ENCODE measurements around the gene BTBD9. TPM values are rescaled to one million over a fixed set of nuclear protein-coding genes. Genes with fewer than 3 reads are reported as not detected.

Gene BTBD9
- polyA plus RNA-seq, 1 donor (not counting 4 experiments of a cell fraction or from before 2014, with no cell fraction given), result 6.8 TPM

GRCh38 chr6:38438097-38438496 lies 201.6 kb downstream of the BTBD9 start:
- H3K27me3 ChIP-seq (ENCODE audit: control insufficient read depth, extremely low read depth, insufficient read depth, low read length), result no peaks in the 10 kb centered on the region
- dilution Hi-C loops (cut with MboI; ENCODE audit: extremely low pct_ligation_motif_present, low sequenced_read_pairs), result no loop called here

GRCh38 chr6:38436726-38437465 lies 202.8 kb downstream of the BTBD9 start:
- H3K9ac ChIP-seq (ENCODE audit: control insufficient read depth, extremely low read depth, insufficient read depth, low read length), result no peak overlapping the region
- H4K20me1 ChIP-seq (ENCODE audit: control insufficient read depth, extremely low read depth, insufficient read depth, low read length), result no peaks in the 10 kb centered on the region
- H3K9me1 ChIP-seq (ENCODE audit: control insufficient read depth, extremely low read depth, insufficient read depth, low read length), result peaks cover 2% of the 10 kb centered on the region
- no peak for FAIRE-seq
- peaks cover 9% of the 10 kb centered on the region for H3K4me1 ChIP-seq (ENCODE audit: control insufficient read depth, extremely low read depth, insufficient read depth, low read length)
- no peaks in the 10 kb centered on the region for H3K9me3 ChIP-seq (ENCODE audit: control insufficient read depth, low read depth, low read length)
- DNase-seq (ENCODE audit: low read depth, low spot score), result peak; percentile 38
- no peak overlapping the region for H3K4me2 ChIP-seq (ENCODE audit: control insufficient read depth, extremely low read depth, insufficient read depth, low read depth, low read length)
- no peak overlapping the region for H3K4me3 ChIP-seq (ENCODE audit: control insufficient read depth in 2 of 3, extremely low read depth in 1 of 3, insufficient read depth in 2 of 3, low read depth in 1 of 3, low read length in 3 of 3)
- no peaks in the 10 kb centered on the region for H3K79me2 ChIP-seq (ENCODE audit: control insufficient read depth, insufficient read depth, low read length)
- no peaks in the 10 kb centered on the region for H3K27me3 ChIP-seq (ENCODE audit: control insufficient read depth, extremely low read depth, insufficient read depth, low read length)
- no peaks in the 10 kb centered on the region for H3K36me3 ChIP-seq (ENCODE audit: control insufficient read depth in 2 of 2, extremely low read depth in 1 of 2, insufficient read depth in 2 of 2, low read length in 2 of 2)
- dilution Hi-C loops (cut with MboI; ENCODE audit: extremely low pct_ligation_motif_present, low sequenced_read_pairs), result no loop called here
- TF ChIP-seq EZH2 (IDR thresholded peaks at IDR 0.05; ENCODE audit: low read length) (no peak), CTCF (optimal IDR thresholded peaks at IDR 0.05 in 1 of 3, IDR thresholded peaks at IDR 0.05 in 1 of 3, conservative IDR thresholded peaks at IDR 0.05 in 1 of 3; ENCODE audit: extremely low read depth in 1 of 3, insufficient read depth in 2 of 3, low read length in 3 of 3) (no peak)
- H3K27ac ChIP-seq (ENCODE audit: control insufficient read depth, insufficient read depth, low read length), result no peak overlapping the region
- no peak overlapping the region for H2AFZ ChIP-seq (ENCODE audit: control insufficient read depth, low read length)

More at GRCh38 chr6:38438097-38438496, 201.6 kb downstream of the BTBD9 start:
- H3K27ac ChIP-seq (ENCODE audit: control insufficient read depth, insufficient read depth, low read length), result no peak overlapping the region
- no peaks in the 10 kb centered on the region for H3K9me3 ChIP-seq (ENCODE audit: control insufficient read depth, low read depth, low read length)
- H2AFZ ChIP-seq (ENCODE audit: control insufficient read depth, low read length), result no peak overlapping the region
- H3K9ac ChIP-seq (ENCODE audit: control insufficient read depth, extremely low read depth, insufficient read depth, low read length), result no peak overlapping the region
- TF ChIP-seq EZH2 (IDR thresholded peaks at IDR 0.05; ENCODE audit: low read length) (no peak), CTCF (optimal IDR thresholded peaks at IDR 0.05 in 1 of 3, IDR thresholded peaks at IDR 0.05 in 1 of 3, conservative IDR thresholded peaks at IDR 0.05 in 1 of 3; ENCODE audit: extremely low read depth in 1 of 3, insufficient read depth in 2 of 3, low read length in 3 of 3) (no peak)
- DNase-seq (ENCODE audit: low read depth, low spot score), result no peak
- no peak for FAIRE-seq
- H3K4me2 ChIP-seq (ENCODE audit: control insufficient read depth, extremely low read depth, insufficient read depth, low read depth, low read length), result no peak overlapping the region
- no peaks in the 10 kb centered on the region for H3K79me2 ChIP-seq (ENCODE audit: control insufficient read depth, insufficient read depth, low read length)
- H4K20me1 ChIP-seq (ENCODE audit: control insufficient read depth, extremely low read depth, insufficient read depth, low read length), result no peaks in the 10 kb centered on the region
- peaks cover 9% of the 10 kb centered on the region for H3K4me1 ChIP-seq (ENCODE audit: control insufficient read depth, extremely low read depth, insufficient read depth, low read length)
- peaks cover 2% of the 10 kb centered on the region for H3K9me1 ChIP-seq (ENCODE audit: control insufficient read depth, extremely low read depth, insufficient read depth, low read length)
- H3K4me3 ChIP-seq (ENCODE audit: control insufficient read depth in 2 of 3, extremely low read depth in 1 of 3, insufficient read depth in 2 of 3, low read depth in 1 of 3, low read length in 3 of 3), result no peak overlapping the region
- no peaks in the 10 kb centered on the region for H3K36me3 ChIP-seq (ENCODE audit: control insufficient read depth in 2 of 2, extremely low read depth in 1 of 2, insufficient read depth in 2 of 2, low read length in 2 of 2)
